Adrenal gland (tissue), 12 donors: ENCODE measurements around the gene SLC9A9. TPM values are rescaled to one million over a fixed set of nuclear protein-coding genes. Genes with fewer than 3 reads are reported as not detected.

Source experiments
- DNase-seq, 7 donors: peaks; one replicate each; pipeline ENCODE4 v3.0.0-alpha.2; 2019 to 2020
- H3K27ac ChIP-seq, 5 donors: fragments of 200-600 bp; sonication (generic) in 4 of 5; 1 replicate in 3 of 5; 2 replicates in 2 of 5; pipeline versions ENCODE4 v1.5.1 to v1.8.0; 2016 to 2020; ENCODE audit warnings: mild to moderate bottlenecking in 1 of 5
- H3K27me3 ChIP-seq: fragments of 200-600 bp; 2 replicates; pipeline ENCODE4 v1.8.0; 2021
- H3K36me3 ChIP-seq, 2 donors: fragments of 200-600 bp; replicated peaks in 1 of 2; 1 replicate in 1 of 2; 2 replicates in 1 of 2; pipeline versions ENCODE4 v1.5.1 to v1.8.0; 2018 to 2022
- H3K4me1 ChIP-seq, 2 donors: fragments of 200-600 bp; replicated peaks in 1 of 2; 1 replicate in 1 of 2; 2 replicates in 1 of 2; pipeline versions ENCODE4 v1.5.1 to v1.8.0; 2018 to 2021
- H3K4me3 ChIP-seq, 4 donors: fragments of 200-600 bp; sonication (generic) in 3 of 4; one replicate each; pipeline ENCODE4 v1.5.1; 2016 to 2018
- H3K9me3 ChIP-seq, 3 donors: fragments of 200-600 bp; sonication (generic) in 1 of 3; replicated peaks in 1 of 3; 1 replicate in 2 of 3; 2 replicates in 1 of 3; pipeline versions ENCODE4 v1.5.1 to v1.8.0; 2016 to 2021
- CTCF ChIP-seq, 6 experiments: fragments of 450-650 bp in 4 of 6; fragments of 200-600 bp in 2 of 6; sonication (generic) in 1 of 6; IDR thresholded peaks; 1 replicate in 5 of 6; 2 replicates in 1 of 6; pipeline versions ENCODE4 v1.5.1 to v1.8.0; 2016 to 2021; ENCODE audit warnings: antibody characterized with exemption in 6 of 6, mild to moderate bottlenecking in 2 of 6, moderate library complexity in 1 of 6
- POLR2A ChIP-seq, 2 donors: fragments of 450-650 bp; IDR thresholded peaks; one replicate each; pipeline ENCODE4 v1.6.1; 2017; ENCODE audit warnings: antibody characterized with exemption in 2 of 2, mild to moderate bottlenecking in 2 of 2, moderate library complexity in 1 of 2
- WGBS, 4 donors: extraction: QIAGEN DNeasy Blood & Tissue Kit in 2 of 4; methylation state at CpG; one replicate each; pipeline versions ENCODE4 v1.1.5 to v1.1.7; 2013 to 2017; 5-methylcytosine and 5-hydroxymethylcytosine counted together
- intact Hi-C, 2 donors: fragments of 100-400 bp; cut with DNase I; formaldehyde crosslinking; loops; one replicate each; pipeline versions ENCODE4 v1.14.1 to v1.15.0; 2022 to 2023
- polyA plus RNA-seq, 3 donors: library from polyadenylated mRNA; stranded (reverse); fragments of 200-250 nt in 2 of 3; fragments of 350-450 nt in 1 of 3; fragmentation: Illumina TruSeq in 1 of 3; extraction: RNeasy Lipid Tissue Mini Kit (QIAGEN cat#74804) in 1 of 3; gene quantifications; one replicate each; pipeline ENCODE4 v1.2.3, GENCODE V29; 2013 to 2014
- total RNA-seq, 9 donors: library from RNA; depleted of rRNA in 4 of 9; stranded (reverse); fragments of >200 nt in 4 of 9; fragments of 120-200 nt in 1 of 9; fragmentation: NEBNext Ultra II Directional in 1 of 9; extraction: Animal tissue kit (Norgen Biotek cat#: 25700) in 1 of 9; gene quantifications; one replicate each; pipeline versions ENCODE4 v1.1.0 to v1.2.4, GENCODE V29; 2013 to 2023
- donor health status: healthy with polysubstance abuse.
- donor health status: Bipolar disorder and iron deficiency.
- donor health status: DM: yes; HTN: yes; CAD: no.
- donor health status: DM: no; HTN: no; CAD: no.
- donor health status: DM: no; HTN: no; CAD: no.
- donor health status: DM: yes; HTN: yes; CAD: no.

SLC9A9 gene
- total and polyA plus RNA-seq, 12 donors, result 4.2 to 23.7 (median 13.5) TPM

- DNase-seq, result no peak
- no peak for TF ChIP-seq POLR2A (IDR thresholded peaks at IDR 0.05)
- TF ChIP-seq CTCF (IDR thresholded peaks at IDR 0.05), result no peak
- Histone ChIP-seq H3K4me1 (peaks cover 3 to 6% of the 10 kb centered on the region in 2 donors), H3K36me3 (no peaks in the 10 kb centered on the region), H3K27me3 (no peaks in the 10 kb centered on the region), H3K4me3 (no peak overlapping the region), H3K9me3 (no peaks in the 10 kb centered on the region), H3K27ac (no peak overlapping the region)
- intact Hi-C loops, result loop anchor here in 1 of 2 donors (10.0 kb wide), 1 partner anchor 617 kb away; no protein-coding TSS in a partner anchor
- 43 to 75% (median 64%) methylated on average over 1 of the region's 1 CpG for WGBS, 4 donors
Observed at GRCh38 chr3:143671626-143672025, 176.6 kb downstream of the SLC9A9 start.

- no peaks in the 10 kb centered on the region for H3K27me3 ChIP-seq
- H3K4me1 ChIP-seq, result peaks cover 2 to 4% of the 10 kb centered on the region in 2 donors
- intact Hi-C loops, result no loop called here
- no peak for DNase-seq
- no peak for TF ChIP-seq CTCF (IDR thresholded peaks at IDR 0.05)
- TF ChIP-seq POLR2A (IDR thresholded peaks at IDR 0.05), result no peak
- no peak overlapping the region for H3K4me3 ChIP-seq
- no peak overlapping the region for H3K27ac ChIP-seq
- H3K36me3 ChIP-seq, result no peaks in the 10 kb centered on the region
- H3K9me3 ChIP-seq, result no peaks in the 10 kb centered on the region
- 65 to 75% (median 69%) methylated on average over 5 of the region's 5 CpGs for WGBS, 4 donors
Observed at GRCh38 chr3:143668924-143669790, 179.1 kb downstream of the SLC9A9 start.

GRCh38 chr3:143668385-143668784 lies 179.9 kb downstream of the SLC9A9 start:
- DNase-seq, result no peak
- Histone ChIP-seq H3K27me3 (no peaks in the 10 kb centered on the region), H3K4me3 (no peak overlapping the region), H3K9me3 (no peaks in the 10 kb centered on the region), H3K4me1 (no peaks in the 10 kb centered on the region), H3K27ac (no peak overlapping the region), H3K36me3 (no peaks in the 10 kb centered on the region)
- TF ChIP-seq CTCF (IDR thresholded peaks at IDR 0.05) (no peak), POLR2A (IDR thresholded peaks at IDR 0.05) (no peak)
- intact Hi-C loops, result no loop called here
- 72 to 84% (median 83%) methylated on average over 5 of the region's 5 CpGs for WGBS, 4 donors

- 89 to 97% (median 94%) methylated on average over 3 of the region's 3 CpGs for WGBS, 4 donors
- H3K4me3 ChIP-seq, result no peak overlapping the region
- no peaks in the 10 kb centered on the region for H3K36me3 ChIP-seq
- H3K27me3 ChIP-seq, result no peaks in the 10 kb centered on the region
- no peaks in the 10 kb centered on the region for H3K9me3 ChIP-seq
- H3K4me1 ChIP-seq, result no peaks in the 10 kb centered on the region
- TF ChIP-seq CTCF (IDR thresholded peaks at IDR 0.05), result no peak
- no peak for TF ChIP-seq POLR2A (IDR thresholded peaks at IDR 0.05)
- no peak for DNase-seq
- intact Hi-C loops, result no loop called here
- H3K27ac ChIP-seq, result no peak overlapping the region
Observed at GRCh38 chr3:143661677-143662076, 186.6 kb downstream of the SLC9A9 start.
